Endothelial cell of umbilical vein (primary cell): ENCODE data around the gene UBE2C. TPM values are rescaled to one million over a fixed set of nuclear protein-coding genes. Genes with fewer than 3 reads are reported as not detected.

Source experiments
- BruUV-seq: library from RNA; stranded (reverse); fragments of 400-500 nt; replicated peaks from 2 replicates; lab custom pipeline; 2021; lab: Mats Ljungman, UMichigan
- CTCF ChIA-PET: fragments of 300-600, 350-600 bp; sonication (Branson Sonifier 250); formaldehyde crosslinking; loops from one replicate; lab custom pipeline; 2021; ENCODE audit warnings: antibody characterized with exemption, inconsistent platforms; lab: Charles Lee
- POLR2A ChIA-PET: fragments of 300-600, 350-600 bp; sonication (Branson Sonifier 250); formaldehyde crosslinking; loops from one replicate; lab custom pipeline; 2021; ENCODE audit warnings: antibody characterized with exemption, inconsistent platforms; lab: Charles Lee
- DNase-seq: peaks from one replicate; pipeline ENCODE4 v3.0.0-alpha.2; 2011; ENCODE audit warnings: low read depth, low spot score
- FAIRE-seq: peaks from 2 replicates; lab custom pipeline; 2011; peaks lifted over from hg19 to GRCh38; lab: Jason Lieb, UNC
- H2AFZ ChIP-seq: 2 replicates; pipeline ENCODE4 v1.6.0; 2012; ENCODE audit warnings: low read depth, low read length, control low read depth, inconsistent platforms
- H3K27ac ChIP-seq: 2 replicates; pipeline ENCODE4 v1.5.1; 2011; ENCODE audit warnings: low read depth, mild to moderate bottlenecking, control low read depth, low read length, moderate library complexity; ENCODE audit not compliant: insufficient read depth
- H3K27me3 ChIP-seq, 2 experiments: 2 replicates each; pipeline versions ENCODE4 v1.6.0 to v1.6.1; 2011; ENCODE audit warnings: low read length in 2 of 2, mixed read lengths in 1 of 2; ENCODE audit not compliant: control insufficient read depth in 2 of 2, insufficient read depth in 2 of 2
- H3K36me3 ChIP-seq, 2 experiments: 2 replicates in 1 of 2; 3 replicates in 1 of 2; pipeline ENCODE4 v1.5.1; 2011; ENCODE audit warnings: low read length in 2 of 2, mild to moderate bottlenecking in 1 of 2, moderate library complexity in 1 of 2; ENCODE audit not compliant: control insufficient read depth in 2 of 2, insufficient read depth in 2 of 2; ENCODE audit errors: extremely low read depth in 1 of 2
- H3K4me1 ChIP-seq: 3 replicates; pipeline ENCODE4 v1.5.1; 2011; ENCODE audit warnings: mild to moderate bottlenecking, low read length; ENCODE audit not compliant: control insufficient read depth, insufficient read depth; ENCODE audit errors: extremely low read depth
- H3K4me2 ChIP-seq: 2 replicates; pipeline ENCODE4 v1.6.1; 2011; ENCODE audit warnings: low read length, control low read depth, mixed read lengths; ENCODE audit not compliant: insufficient read depth
- H3K4me3 ChIP-seq, 3 experiments: fragments of 200-600 bp in 1 of 3; sonication (generic), shearing (Covaris generic) in 1 of 3; replicated peaks in 1 of 3; 2 replicates each; pipeline ENCODE4 v1.5.1; 2011 to 2016; ENCODE audit warnings: control low read depth in 3 of 3, low read length in 3 of 3, mild to moderate bottlenecking in 2 of 3, inconsistent platforms in 1 of 3, low read depth in 1 of 3, moderate library complexity in 1 of 3; ENCODE audit not compliant: insufficient read depth in 1 of 3
- H3K79me2 ChIP-seq: 2 replicates; pipeline ENCODE4 v1.6.0; 2012; ENCODE audit warnings: low read length, inconsistent platforms; ENCODE audit not compliant: control insufficient read depth, insufficient read depth
- H3K9ac ChIP-seq: replicated peaks from 2 replicates; pipeline ENCODE3; 2011; ENCODE audit warnings: low read length, control low read depth; ENCODE audit not compliant: insufficient read depth; ENCODE audit errors: extremely low read depth
- H3K9me1 ChIP-seq: replicated peaks from 3 replicates; pipeline ENCODE4 v1.6.0; 2011; ENCODE audit warnings: mild to moderate bottlenecking, low read length; ENCODE audit not compliant: control insufficient read depth, insufficient read depth; ENCODE audit errors: extremely low read depth
- H3K9me3 ChIP-seq: replicated peaks from 2 replicates; pipeline ENCODE4 v1.5.1; 2012; ENCODE audit warnings: low read length, inconsistent platforms; ENCODE audit not compliant: control insufficient read depth, insufficient read depth
- H4K20me1 ChIP-seq: replicated peaks from 2 replicates; pipeline ENCODE3; 2011; ENCODE audit warnings: mild to moderate bottlenecking, low read length; ENCODE audit not compliant: control insufficient read depth, insufficient read depth; ENCODE audit errors: extremely low read depth
- EZH2 ChIP-seq: IDR thresholded peaks from 2 replicates; pipeline ENCODE4 v1.6.1; 2012; ENCODE audit warnings: borderline replicate concordance, low read depth, mild to moderate bottlenecking, moderate library complexity, low read length, inconsistent platforms; ENCODE audit not compliant: severe bottlenecking
- FOS ChIP-seq: IDR thresholded peaks from 2 replicates; pipeline ENCODE4 v1.6.1; 2011; ENCODE audit warnings: mild to moderate bottlenecking, low read length, moderate library complexity, borderline replicate concordance; ENCODE audit not compliant: insufficient read depth
- GATA2 ChIP-seq: IDR thresholded peaks from 2 replicates; pipeline ENCODE4 v1.7.0; 2011; ENCODE audit warnings: low read depth, mild to moderate bottlenecking, moderate library complexity, mixed read lengths, low read length; ENCODE audit not compliant: insufficient read length, insufficient read depth
- JUN ChIP-seq: IDR thresholded peaks from 2 replicates; pipeline ENCODE4 v1.6.1; 2011; ENCODE audit warnings: borderline replicate concordance, low read depth; ENCODE audit not compliant: insufficient read length, insufficient read depth
- MYC ChIP-seq: IDR thresholded peaks from one replicate; pipeline ENCODE4 v1.6.1; 2011; ENCODE audit warnings: mild to moderate bottlenecking, low read depth, low read length
- POLR2A ChIP-seq: IDR thresholded peaks from 2 replicates; pipeline ENCODE4 v1.6.1; 2012; ENCODE audit warnings: low read depth, mild to moderate bottlenecking, control low read depth, low read length
- POLR2AphosphoS5 ChIP-seq: IDR thresholded peaks from 2 replicates; pipeline ENCODE4 v1.6.1; 2012; ENCODE audit warnings: low read depth, mild to moderate bottlenecking, control low read depth, low read length, moderate library complexity; ENCODE audit not compliant: insufficient read depth
- dilution Hi-C: fragments of 300-500 bp; cut with MboI; formaldehyde crosslinking; loops from one replicate; pipeline ENCODE4 v1.15.0; 2019; ENCODE audit warnings: low sequenced_read_pairs; ENCODE audit not compliant: extremely low pct_ligation_motif_present
- intact Hi-C: fragments of 100-400 bp; cut with micrococcal nuclease; formaldehyde crosslinking; loops from one replicate; pipeline ENCODE4 v1.10.0; 2022
- polyA plus RNA-seq, 4 experiments: library from polyadenylated mRNA; depleted of rRNA in 3 of 4; stranded (reverse) in 3 of 4; unstranded in 1 of 4; fragments of >200 nt; gene quantifications; 2 replicates each; pipeline versions ENCODE4 v1.2.1 to v1.2.3, GENCODE V29; 2011 to 2012; ENCODE audit warnings: missing spikeins in 1 of 4
- total RNA-seq: library from RNA; stranded (reverse); gene quantifications from 2 replicates; pipeline ENCODE4 v1.2.3, GENCODE V29; 2021
- TF ChIP-seq, protein P1 (sequence below): IDR thresholded peaks from 2 replicates; pipeline ENCODE4 v1.6.1; 2011; ENCODE audit not compliant: insufficient read depth, insufficient read length
- TF ChIP-seq, protein P2 (sequence below), 2 donors: IDR thresholded peaks; 1 replicate in 1 of 2; 2 replicates in 1 of 2; pipeline ENCODE4 v1.5.1; 2011; ENCODE audit warnings: low read length in 2 of 2, mild to moderate bottlenecking in 2 of 2, moderate library complexity in 2 of 2, control low read depth in 1 of 2, inconsistent platforms in 1 of 2, low read depth in 1 of 2; ENCODE audit not compliant: insufficient read depth in 1 of 2; ENCODE audit errors: extremely low read depth in 1 of 2

The UBE2C gene
- total and polyA plus RNA-seq, 2 donors (not counting 3 experiments of a cell fraction or from before 2014, with no cell fraction given), result 129 to 130 TPM

DNA sequence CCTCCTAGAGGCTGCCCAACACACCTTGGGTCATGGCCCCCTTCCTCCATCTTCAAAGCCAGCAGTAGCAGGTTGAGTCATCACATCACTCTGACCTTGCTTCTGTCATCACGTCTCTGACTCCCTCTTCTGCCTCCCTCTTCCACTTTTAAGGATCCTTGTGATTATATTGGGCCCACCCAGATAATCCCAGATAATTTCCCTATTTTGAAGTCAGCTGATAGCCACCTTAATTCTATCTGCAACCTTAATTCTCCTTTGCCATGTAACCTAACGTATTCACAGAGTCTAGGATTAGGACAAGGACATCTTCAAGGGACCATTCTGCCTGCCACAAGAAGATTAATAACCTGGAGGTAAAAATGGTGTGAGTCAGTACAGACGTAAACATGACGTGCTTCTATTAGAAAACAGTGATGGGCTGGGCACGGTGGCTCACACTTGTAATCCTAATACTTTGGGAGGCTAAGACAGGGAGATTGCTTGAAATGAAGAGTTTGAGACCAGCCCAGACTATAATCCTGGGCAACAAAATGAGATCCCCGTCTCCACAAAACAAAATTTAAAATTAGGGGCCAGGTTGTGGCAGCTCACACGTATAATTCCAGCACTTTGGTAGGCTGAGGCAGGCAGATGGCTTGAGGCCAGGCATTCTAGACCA is 48.2 kb downstream of the UBE2C start:
- H4K20me1 ChIP-seq, result no peaks in the 10 kb centered on the region
- intact Hi-C loops, result no loop called here
- no peak overlapping the region for H3K4me2 ChIP-seq
- ChIA-PET POLR2A (no interaction called here), CTCF (interaction anchor here (1.0 to 1.4 kb wide), 2 partner anchors 62 to 74 kb away, joined by 3 to 4 read pairs; partner anchors contain the start of gene PCIF1)
- DNase-seq (peak; percentile 38), FAIRE-seq (no peak)
- H3K79me2 ChIP-seq, result peaks cover 6% of the 10 kb centered on the region
- no peaks in the 10 kb centered on the region for H3K36me3 ChIP-seq
- TF ChIP-seq, protein P1, sequence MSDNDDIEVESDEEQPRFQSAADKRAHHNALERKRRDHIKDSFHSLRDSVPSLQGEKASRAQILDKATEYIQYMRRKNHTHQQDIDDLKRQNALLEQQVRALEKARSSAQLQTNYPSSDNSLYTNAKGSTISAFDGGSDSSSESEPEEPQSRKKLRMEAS, result no peak
- TF ChIP-seq POLR2AphosphoS5, result no peak
- TF ChIP-seq POLR2A, result no peak
- no peak for TF ChIP-seq GATA2
- no peak for TF ChIP-seq JUN
- TF ChIP-seq MYC, result no peak
- TF ChIP-seq, protein P2, sequence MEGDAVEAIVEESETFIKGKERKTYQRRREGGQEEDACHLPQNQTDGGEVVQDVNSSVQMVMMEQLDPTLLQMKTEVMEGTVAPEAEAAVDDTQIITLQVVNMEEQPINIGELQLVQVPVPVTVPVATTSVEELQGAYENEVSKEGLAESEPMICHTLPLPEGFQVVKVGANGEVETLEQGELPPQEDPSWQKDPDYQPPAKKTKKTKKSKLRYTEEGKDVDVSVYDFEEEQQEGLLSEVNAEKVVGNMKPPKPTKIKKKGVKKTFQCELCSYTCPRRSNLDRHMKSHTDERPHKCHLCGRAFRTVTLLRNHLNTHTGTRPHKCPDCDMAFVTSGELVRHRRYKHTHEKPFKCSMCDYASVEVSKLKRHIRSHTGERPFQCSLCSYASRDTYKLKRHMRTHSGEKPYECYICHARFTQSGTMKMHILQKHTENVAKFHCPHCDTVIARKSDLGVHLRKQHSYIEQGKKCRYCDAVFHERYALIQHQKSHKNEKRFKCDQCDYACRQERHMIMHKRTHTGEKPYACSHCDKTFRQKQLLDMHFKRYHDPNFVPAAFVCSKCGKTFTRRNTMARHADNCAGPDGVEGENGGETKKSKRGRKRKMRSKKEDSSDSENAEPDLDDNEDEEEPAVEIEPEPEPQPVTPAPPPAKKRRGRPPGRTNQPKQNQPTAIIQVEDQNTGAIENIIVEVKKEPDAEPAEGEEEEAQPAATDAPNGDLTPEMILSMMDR (IDR thresholded peaks at IDR 0.05; ENCODE audit: extremely low read depth in 1 of 2, insufficient read depth in 1 of 2, low read depth in 1 of 2, low read length in 2 of 2), result no peak
- no peak for TF ChIP-seq FOS
- TF ChIP-seq EZH2, result no peak
- no peaks in the 10 kb centered on the region for H3K27me3 ChIP-seq
- no peak overlapping the region for H3K9ac ChIP-seq
- dilution Hi-C loops, result no loop called here
- H2AFZ ChIP-seq, result no peak overlapping the region
- H3K27ac ChIP-seq, result no peak overlapping the region
- H3K9me1 ChIP-seq, result no peaks in the 10 kb centered on the region
- no peaks in the 10 kb centered on the region for H3K9me3 ChIP-seq
- peaks cover 12% of the 10 kb centered on the region for H3K4me1 ChIP-seq
- BruUV-seq, result no TSS peak
- no peak overlapping the region for H3K4me3 ChIP-seq
